Colonic mucosa (tissue), 4 donors: ENCODE results near the gene TRMT11. TPM values are rescaled to one million over a fixed set of nuclear protein-coding genes. Genes with fewer than 3 reads are reported as not detected.
A peak's percentile ranks its signal among the peaks of the same experiment; 100 is the strongest.
"Not testable (repeated sequence)": the region's sequence is repeated elsewhere in the genome, so short reads cannot be mapped to it uniquely, and the experiment has no call there.

Source experiments
- DNase-seq: peaks from one replicate; pipeline ENCODE4 v3.0.0-alpha.2; 2020
- H3K27ac ChIP-seq: fragments of 200-600 bp; one replicate; pipeline ENCODE4 v1.8.0; 2021
- H3K27me3 ChIP-seq: fragments of 200-600 bp; one replicate; pipeline ENCODE4 v1.8.0; 2021
- H3K36me3 ChIP-seq: fragments of 200-600 bp; one replicate; pipeline ENCODE4 v1.8.0; 2021
- H3K4me1 ChIP-seq: fragments of 200-600 bp; one replicate; pipeline ENCODE4 v1.8.0; 2021; ENCODE audit warnings: mild to moderate bottlenecking
- H3K4me3 ChIP-seq: fragments of 200-600 bp; one replicate; pipeline ENCODE4 v1.8.0; 2021
- H3K9ac ChIP-seq, 2 donors: one replicate each; pipeline ENCODE4 v1.7.0; 2013; ENCODE audit warnings: control low read depth in 2 of 2, low read depth in 2 of 2, low read length in 2 of 2
- H3K9me3 ChIP-seq: fragments of 200-600 bp; one replicate; pipeline ENCODE4 v1.8.0; 2021
- intact Hi-C: fragments of 100-400 bp; cut with DNase I; formaldehyde crosslinking; loops from one replicate; pipeline ENCODE4 v1.14.1; 2022
- total RNA-seq, 2 donors: library from RNA; stranded (reverse); fragmentation: NEBNext Ultra II Directional in 1 of 2; extraction: Animal tissue kit (Norgen Biotek cat#: 25700) in 1 of 2; gene quantifications; one replicate each; pipeline ENCODE4 v1.2.1, GENCODE V29; 2021
- TF ChIP-seq, protein P1 (sequence below): fragments of 200-600 bp; IDR thresholded peaks from one replicate; pipeline ENCODE4 v1.8.0; 2022; ENCODE audit warnings: antibody characterized with exemption, mild to moderate bottlenecking
- donor health status: healthy.
- donor health status: DM: no; HTN: no; CAD: no.
- donor health status: DM: no; HTN: no; CAD: no.

TRMT11 gene
- total RNA-seq, 2 donors from 2014 or later = 17.0 to 18.7 TPM

DNA sequence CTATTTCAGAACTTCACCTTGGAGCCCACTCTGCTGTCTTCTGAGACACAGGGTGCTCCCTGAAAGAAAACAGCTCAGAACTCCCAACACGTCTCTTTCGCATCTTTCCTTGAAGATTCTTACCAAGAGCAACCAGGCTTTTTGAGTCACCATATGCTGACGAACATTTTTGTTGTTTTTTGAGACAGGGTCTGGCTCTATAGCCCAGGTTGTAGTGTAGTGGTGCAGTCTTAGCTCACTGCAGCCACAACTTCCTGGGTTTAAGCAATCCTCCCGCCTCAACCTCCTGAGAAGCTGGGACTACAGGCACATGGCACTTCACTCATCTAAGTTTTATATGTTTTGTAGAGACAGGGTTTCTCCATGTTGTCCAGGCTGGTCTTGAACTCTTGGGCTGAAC is 68.5 kb downstream of the TRMT11 start:
- Histone ChIP-seq H3K9me3 (no peaks in the 10 kb centered on the region), H3K27ac (peak overlapping the region; percentile 29), H3K4me3 (no peak overlapping the region), H3K36me3 (no peaks in the 10 kb centered on the region), H3K9ac (no peak overlapping the region), H3K4me1 (no peaks in the 10 kb centered on the region), H3K27me3 (no peaks in the 10 kb centered on the region)
- TF ChIP-seq, protein P1, sequence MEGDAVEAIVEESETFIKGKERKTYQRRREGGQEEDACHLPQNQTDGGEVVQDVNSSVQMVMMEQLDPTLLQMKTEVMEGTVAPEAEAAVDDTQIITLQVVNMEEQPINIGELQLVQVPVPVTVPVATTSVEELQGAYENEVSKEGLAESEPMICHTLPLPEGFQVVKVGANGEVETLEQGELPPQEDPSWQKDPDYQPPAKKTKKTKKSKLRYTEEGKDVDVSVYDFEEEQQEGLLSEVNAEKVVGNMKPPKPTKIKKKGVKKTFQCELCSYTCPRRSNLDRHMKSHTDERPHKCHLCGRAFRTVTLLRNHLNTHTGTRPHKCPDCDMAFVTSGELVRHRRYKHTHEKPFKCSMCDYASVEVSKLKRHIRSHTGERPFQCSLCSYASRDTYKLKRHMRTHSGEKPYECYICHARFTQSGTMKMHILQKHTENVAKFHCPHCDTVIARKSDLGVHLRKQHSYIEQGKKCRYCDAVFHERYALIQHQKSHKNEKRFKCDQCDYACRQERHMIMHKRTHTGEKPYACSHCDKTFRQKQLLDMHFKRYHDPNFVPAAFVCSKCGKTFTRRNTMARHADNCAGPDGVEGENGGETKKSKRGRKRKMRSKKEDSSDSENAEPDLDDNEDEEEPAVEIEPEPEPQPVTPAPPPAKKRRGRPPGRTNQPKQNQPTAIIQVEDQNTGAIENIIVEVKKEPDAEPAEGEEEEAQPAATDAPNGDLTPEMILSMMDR = no peak
- DNase-seq = no peak
- intact Hi-C loops = no loop called here

DNA sequence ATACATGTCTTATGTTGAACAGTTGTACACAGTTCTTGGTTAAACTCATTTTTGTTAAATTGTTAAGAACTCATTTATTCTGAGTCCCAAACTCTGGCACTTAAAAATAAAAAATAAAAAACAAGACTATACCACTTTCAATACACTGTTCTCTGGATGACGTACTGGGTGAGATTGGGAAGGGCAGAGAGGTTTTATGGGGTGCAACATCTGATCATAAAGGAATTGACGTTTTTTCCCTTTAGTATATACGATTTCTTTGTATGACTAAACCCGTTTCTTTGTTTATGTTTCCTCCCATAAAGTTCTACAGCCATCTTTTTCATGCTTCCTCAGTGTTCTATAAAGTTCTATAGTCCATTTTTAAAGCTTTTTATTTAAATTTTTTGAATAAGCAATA is 69.1 kb downstream of the TRMT11 start:
- Histone ChIP-seq H3K4me3 (no peak overlapping the region), H3K36me3 (no peaks in the 10 kb centered on the region), H3K27ac (peak overlapping the region; percentile 29), H3K9ac (no peak overlapping the region), H3K9me3 (no peaks in the 10 kb centered on the region), H3K27me3 (no peaks in the 10 kb centered on the region), H3K4me1 (no peaks in the 10 kb centered on the region)
- TF ChIP-seq, protein P1 = no peak
- intact Hi-C loops = no loop called here
- no peak for DNase-seq

DNA sequence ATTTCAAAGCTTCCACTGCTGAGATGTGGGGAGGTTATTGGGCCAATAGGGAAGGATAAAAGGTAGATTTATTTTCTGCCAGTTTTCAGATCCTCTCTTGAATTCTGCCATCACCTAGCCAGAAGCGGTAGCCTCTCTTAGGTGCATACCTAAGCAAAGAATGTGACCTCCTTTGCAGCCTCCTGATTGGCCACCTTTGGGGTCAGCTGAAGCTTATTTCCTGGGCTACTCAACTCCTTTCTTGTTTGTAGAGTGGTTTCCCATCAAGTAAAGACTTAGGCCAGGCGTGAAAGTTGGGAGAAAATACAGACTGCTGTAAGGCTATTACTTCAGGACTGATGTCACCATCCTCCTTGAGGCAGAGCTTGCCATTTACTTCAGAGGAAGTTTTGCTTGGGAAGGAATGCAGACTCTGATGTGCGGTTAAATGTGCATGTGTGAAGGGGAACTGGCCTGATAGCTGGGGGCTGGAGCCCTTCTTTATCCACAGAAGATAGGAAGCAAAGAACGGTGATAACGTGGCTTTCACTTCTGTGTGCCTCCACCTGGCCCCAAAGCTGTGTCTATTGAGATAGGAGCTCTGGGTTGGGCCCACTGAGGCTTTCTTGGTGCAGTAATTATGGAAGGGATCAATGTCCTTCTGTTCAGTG is 70.1 kb downstream of the TRMT11 start:
- Histone ChIP-seq H3K4me3 (no peak overlapping the region), H3K27ac (no peak overlapping the region), H3K9ac (no peak overlapping the region), H3K4me1 (no peaks in the 10 kb centered on the region), H3K9me3 (no peaks in the 10 kb centered on the region), H3K36me3 (no peaks in the 10 kb centered on the region), H3K27me3 (no peaks in the 10 kb centered on the region)
- intact Hi-C loops = no loop called here
- DNase-seq = no peak
- TF ChIP-seq, protein P1 = no peak

DNA sequence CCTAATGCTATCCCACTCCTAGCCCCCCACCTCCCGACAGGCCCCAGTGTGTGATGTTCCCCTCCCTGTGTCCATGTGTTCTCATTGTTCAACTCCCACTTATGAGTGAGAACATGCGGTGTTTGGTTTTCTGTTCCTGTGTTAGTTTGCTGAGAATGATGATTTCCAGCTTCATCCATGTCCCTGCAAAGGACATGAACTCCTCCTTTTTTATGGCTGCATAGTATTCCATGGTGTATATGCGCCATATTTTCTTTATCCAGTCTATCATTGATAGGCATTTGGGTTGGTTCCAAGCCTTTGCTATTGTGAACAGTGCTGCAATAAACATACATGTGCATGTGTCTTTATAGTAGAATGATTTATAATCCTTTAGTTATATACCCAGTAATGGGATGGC is 71.7 kb downstream of the TRMT11 start:
- H3K36me3 ChIP-seq, DNase-seq, H3K27ac ChIP-seq, H3K4me3 ChIP-seq, intact Hi-C loops, H3K4me1 ChIP-seq, H3K9ac ChIP-seq, H3K9me3 ChIP-seq, H3K27me3 ChIP-seq: not testable (repeated sequence)

DNA sequence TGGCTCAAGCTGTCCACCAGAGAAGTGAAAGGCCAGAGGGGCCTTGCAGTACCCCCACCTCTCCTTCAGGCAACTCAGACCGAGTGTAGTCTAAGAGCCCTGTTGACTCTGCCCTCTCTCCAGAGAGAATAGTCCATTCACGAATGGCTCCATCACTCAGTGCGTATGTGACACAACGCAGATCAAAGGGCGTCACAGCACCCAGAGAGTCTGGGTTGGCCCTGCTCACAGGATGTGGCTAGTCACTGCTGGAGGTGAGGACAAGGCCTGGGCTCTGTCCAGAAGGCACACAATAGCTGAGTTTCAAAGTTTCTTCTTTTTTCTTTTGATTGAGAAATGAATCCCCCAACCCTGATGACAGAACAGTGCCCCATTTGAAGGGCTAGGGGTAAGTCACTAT is 74.1 kb downstream of the TRMT11 start:
- no peak for DNase-seq
- no peaks in the 10 kb centered on the region for H3K9me3 ChIP-seq
- TF ChIP-seq, protein P1 = no peak
- H3K4me1 ChIP-seq = no peaks in the 10 kb centered on the region
- H3K36me3 ChIP-seq = no peaks in the 10 kb centered on the region
- H3K9ac ChIP-seq = no peak overlapping the region
- no peaks in the 10 kb centered on the region for H3K27me3 ChIP-seq
- intact Hi-C loops = no loop called here
- no peak overlapping the region for H3K4me3 ChIP-seq
- no peak overlapping the region for H3K27ac ChIP-seq

DNA sequence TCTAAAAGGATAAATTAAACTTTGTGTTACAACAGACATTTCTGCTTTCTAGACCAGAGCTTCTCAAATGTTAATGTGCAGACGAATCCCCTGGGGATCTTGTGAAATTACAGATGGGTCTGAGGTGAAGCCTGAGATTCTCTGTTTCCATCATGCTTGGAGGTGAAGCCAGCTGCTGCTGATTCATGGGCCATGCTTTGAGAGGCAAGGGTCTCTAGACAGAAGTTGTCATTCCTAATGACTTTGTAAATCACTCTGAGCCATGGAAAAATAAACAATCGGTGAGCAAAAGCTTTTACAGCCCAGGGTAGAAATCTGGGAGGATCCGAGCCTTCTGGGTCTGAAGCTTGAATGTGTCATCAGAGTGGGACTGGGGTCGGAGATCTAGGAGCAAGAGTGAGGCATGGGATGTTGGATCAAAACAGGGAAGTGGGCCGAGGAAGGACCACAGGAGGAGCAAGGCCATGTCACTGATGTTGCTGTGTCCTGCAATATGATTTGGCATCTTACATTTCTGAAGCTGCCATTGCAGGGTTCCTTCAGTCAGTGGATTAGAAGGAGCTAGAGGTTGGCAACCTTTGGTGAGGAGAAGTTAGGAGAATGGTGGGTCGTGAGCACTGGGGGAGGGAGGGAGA is 77.3 kb downstream of the TRMT11 start:
- no peak overlapping the region for H3K4me3 ChIP-seq
- H3K27me3 ChIP-seq = no peaks in the 10 kb centered on the region
- no peaks in the 10 kb centered on the region for H3K36me3 ChIP-seq
- no peaks in the 10 kb centered on the region for H3K9me3 ChIP-seq
- TF ChIP-seq, protein P1 = no peak
- H3K27ac ChIP-seq = no peak overlapping the region
- intact Hi-C loops = no loop called here
- H3K9ac ChIP-seq = no peak overlapping the region
- H3K4me1 ChIP-seq = no peaks in the 10 kb centered on the region
- no peak for DNase-seq
